AG04449 (cell line): ENCODE results near the gene ADNP.

Source experiments
- CTCF ChIA-PET: fragments of 350-600 bp; formaldehyde crosslinking; extraction: SDS; loops from one replicate; lab custom pipeline; 2021; ENCODE audit warnings: antibody characterized with exemption; lab: Yijun Ruan, JAX
- POLR2A ChIA-PET: fragments of 400-600, 350-600 bp; formaldehyde crosslinking; extraction: SDS; loops from one replicate; lab custom pipeline; 2020; ENCODE audit warnings: antibody characterized with exemption, inconsistent platforms; lab: Yijun Ruan, JAX
- DNase-seq: peaks from one replicate; pipeline ENCODE4 v3.0.0-alpha.2; 2010; ENCODE audit warnings: low read depth, low spot score
- H3K4me3 ChIP-seq: 2 replicates; pipeline ENCODE4 v1.5.1; 2011; ENCODE audit warnings: low read depth, mild to moderate bottlenecking, control low read depth, low read length
- TF ChIP-seq, protein P1 (sequence below): IDR thresholded peaks from one replicate; pipeline ENCODE4 v1.5.1; 2011; ENCODE audit warnings: mild to moderate bottlenecking, moderate library complexity, low read length, control low read depth, inconsistent platforms; ENCODE audit not compliant: insufficient read depth; ENCODE audit errors: missing control alignments

ADNP gene

DNA sequence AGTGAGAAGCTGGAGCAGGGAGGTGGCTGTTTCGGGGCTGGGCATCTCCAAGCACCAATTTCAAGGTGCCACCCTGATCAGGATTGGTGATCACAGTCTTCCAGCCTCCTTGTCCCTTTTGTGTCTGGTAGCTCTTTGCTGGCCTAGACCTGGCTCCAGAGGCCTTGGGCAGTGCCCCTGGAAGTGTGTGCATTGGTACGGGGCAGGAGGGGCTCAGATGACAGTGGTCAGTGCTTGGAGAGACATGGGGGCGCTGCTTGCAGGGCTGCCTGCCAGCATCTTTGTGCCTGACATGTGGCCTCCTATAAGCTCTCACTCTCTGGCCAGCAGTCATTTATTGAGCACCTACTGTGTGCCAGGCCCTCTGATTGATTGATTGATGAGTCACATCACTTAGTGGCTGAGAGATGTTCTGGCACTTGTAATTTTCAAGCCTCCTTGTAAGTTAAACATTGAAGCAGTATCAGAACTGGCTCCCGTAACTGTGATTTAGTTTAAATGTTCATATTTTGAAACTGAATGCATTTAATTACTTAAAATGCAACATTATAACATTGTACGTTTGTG lies 74.7 kb downstream of the ADNP start:
- TF ChIP-seq, protein P1, sequence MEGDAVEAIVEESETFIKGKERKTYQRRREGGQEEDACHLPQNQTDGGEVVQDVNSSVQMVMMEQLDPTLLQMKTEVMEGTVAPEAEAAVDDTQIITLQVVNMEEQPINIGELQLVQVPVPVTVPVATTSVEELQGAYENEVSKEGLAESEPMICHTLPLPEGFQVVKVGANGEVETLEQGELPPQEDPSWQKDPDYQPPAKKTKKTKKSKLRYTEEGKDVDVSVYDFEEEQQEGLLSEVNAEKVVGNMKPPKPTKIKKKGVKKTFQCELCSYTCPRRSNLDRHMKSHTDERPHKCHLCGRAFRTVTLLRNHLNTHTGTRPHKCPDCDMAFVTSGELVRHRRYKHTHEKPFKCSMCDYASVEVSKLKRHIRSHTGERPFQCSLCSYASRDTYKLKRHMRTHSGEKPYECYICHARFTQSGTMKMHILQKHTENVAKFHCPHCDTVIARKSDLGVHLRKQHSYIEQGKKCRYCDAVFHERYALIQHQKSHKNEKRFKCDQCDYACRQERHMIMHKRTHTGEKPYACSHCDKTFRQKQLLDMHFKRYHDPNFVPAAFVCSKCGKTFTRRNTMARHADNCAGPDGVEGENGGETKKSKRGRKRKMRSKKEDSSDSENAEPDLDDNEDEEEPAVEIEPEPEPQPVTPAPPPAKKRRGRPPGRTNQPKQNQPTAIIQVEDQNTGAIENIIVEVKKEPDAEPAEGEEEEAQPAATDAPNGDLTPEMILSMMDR: no peak
- ChIA-PET CTCF (interaction anchor here (1.0 to 1.8 kb wide), 3 partner anchors 9 to 14 kb away, joined by 3 to 4 read pairs (median 4); no protein-coding TSS in a partner anchor), POLR2A (no interaction called here)
- no peak for DNase-seq
- no peak overlapping the region for H3K4me3 ChIP-seq

DNA sequence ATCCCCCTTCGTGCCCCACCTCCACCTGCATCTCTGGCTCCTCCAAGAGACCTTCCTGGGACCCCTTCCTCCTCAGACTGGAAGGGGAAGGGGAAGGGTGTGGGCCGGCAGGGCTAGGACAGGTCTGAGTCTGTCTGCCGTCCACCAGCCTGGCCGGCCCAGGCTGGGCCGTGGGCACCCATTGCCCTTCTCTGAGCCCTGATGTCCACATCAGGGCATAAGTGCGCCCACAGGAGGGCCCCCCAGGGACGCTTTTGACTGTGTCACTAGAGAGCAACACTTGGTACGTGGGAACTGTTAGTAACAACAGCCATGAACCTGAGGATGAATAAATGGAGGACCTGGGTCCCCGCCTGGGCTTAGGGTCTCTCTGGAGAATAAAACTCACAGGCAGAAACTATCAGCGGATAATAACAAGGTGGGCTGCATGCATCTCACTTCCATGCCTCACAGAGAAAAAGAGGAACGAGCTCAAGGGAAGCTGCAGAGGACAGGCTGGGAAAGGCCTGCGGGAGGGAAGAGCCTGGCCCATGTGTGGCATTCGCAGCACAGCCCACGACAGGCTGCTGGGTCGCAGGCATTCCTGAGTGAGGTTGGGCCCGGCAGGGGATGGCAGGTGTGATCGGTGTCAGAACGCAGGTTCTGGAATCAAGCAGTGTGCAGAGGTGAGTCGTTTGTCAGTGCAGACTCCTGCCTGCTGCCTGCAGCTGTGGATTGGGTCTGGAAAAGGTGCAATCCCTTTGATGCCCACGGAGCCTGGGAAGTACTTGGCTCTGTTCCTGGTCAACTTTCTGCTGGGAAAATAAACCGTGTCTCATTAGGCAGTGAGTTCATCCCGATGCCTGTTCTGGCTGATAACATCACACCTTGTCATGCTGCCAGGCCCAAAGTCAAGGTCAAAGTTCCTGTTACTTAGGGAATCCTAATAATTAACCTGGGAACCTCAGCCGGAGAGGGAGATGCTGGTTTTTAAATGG lies 75.5 kb downstream of the ADNP start:
- TF ChIP-seq, protein P1: no peak
- ChIA-PET POLR2A (no interaction called here), CTCF (interaction anchor here (1.0 to 1.8 kb wide), 2 partner anchors 11 to 15 kb away, joined by 3 to 4 read pairs; no protein-coding TSS in a partner anchor)
- no peak for DNase-seq
- no peak overlapping the region for H3K4me3 ChIP-seq

DNA sequence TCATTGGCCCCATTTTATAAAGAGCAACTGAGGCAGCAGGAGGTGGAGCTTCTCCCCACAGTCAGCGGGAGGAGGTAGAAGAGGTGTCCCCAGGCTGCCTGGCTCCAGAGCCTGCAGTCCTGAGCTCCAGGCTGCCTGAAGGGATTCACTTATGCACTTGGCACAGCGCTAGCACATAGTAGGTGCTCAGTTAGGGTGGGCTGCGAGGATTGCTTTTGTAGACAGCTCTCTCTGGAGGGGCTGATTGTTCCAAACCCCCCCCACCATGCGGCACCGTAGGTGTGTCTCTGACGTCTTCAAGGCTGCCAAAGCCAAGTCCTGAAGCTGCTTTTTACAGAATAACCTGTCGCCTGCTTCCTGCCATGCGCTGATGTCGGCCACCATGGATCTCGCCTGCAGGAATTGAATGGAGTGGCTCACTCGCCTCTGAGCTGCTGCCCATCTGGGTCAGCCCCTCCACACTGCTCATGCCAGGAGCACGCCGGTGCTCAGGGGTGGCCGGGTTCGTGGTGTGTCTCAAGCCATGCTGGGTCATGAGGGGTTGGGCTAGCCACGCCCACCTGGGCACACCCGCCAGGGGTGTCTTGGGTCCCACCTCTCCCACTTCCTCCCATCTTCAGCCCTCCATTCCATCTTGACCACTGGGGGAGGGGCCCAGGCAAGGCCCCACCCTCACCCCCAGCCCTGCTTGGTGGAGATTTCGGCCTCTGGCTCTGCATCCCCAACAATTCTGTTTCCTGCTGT lies 76.6 kb downstream of the ADNP start:
- no peak for DNase-seq
- CTCF ChIA-PET: interaction anchor here (1.2 to 1.4 kb wide), 2 partner anchors 60 to 75 kb away, joined by 5 read pairs; partner anchors contain the start of gene BCAS4
- no peak overlapping the region for H3K4me3 ChIP-seq
- TF ChIP-seq, protein P1: no peak
- POLR2A ChIA-PET: no interaction called here

DNA sequence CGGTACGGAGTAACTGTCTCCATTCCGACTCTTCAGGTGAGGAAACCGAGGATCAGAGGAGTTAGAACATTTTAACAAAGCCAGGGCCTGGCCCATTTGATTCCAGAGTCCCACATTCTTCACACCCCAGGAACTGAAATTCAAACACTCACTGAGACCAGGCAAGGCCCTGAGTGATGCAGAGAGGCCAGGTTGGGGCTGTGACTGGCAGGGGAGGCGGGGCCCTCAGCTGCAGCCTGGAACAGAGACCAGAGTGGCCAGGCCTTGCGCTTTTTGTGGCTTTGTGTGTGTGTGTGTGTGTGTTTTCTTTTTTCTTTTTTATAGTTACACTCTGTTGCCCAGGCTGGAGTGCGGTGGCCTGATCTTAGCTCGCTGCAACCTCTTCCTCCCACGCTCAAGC lies 79.2 kb downstream of the ADNP start:
- no peak for DNase-seq
- ChIA-PET CTCF (interaction anchor here (1.0 kb wide), 1 partner anchor 14 kb away, joined by 3 read pairs; no protein-coding TSS in a partner anchor), POLR2A (no interaction called here)
- TF ChIP-seq, protein P1: no peak
- H3K4me3 ChIP-seq: no peak overlapping the region

DNA sequence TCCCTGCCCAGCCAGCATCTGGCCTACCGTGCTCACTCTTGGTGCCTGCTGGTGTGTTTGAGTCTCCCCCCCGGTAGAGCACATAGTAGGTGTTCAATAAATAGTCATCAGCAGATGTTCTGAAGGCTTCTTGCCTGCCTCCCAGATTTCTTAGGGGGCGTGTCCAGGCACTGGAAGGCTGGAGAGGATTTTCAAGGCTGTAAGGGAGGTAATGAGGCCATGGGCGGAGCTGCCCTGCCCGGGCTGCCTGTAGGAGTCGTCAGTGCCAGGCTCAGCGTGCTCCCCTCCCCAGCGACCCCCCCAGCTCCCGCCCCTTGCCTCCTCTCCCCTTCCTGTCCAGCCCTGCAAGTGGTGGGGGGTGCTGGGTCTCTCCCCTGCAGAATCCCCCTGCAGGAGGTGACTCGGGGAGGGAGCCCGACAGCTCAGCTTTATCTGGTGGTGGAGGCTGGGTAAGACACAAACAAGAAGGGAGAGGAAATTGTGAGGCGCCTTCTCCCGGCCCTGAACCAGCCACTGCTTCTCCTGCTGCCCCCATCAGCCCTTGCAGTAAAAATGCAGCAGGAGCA lies 80.4 kb downstream of the ADNP start:
- POLR2A ChIA-PET: no interaction called here
- CTCF ChIA-PET: no interaction called here

More for the DNA sequence above, 80.4 kb downstream of the ADNP start:
- DNase-seq: no peak
- H3K4me3 ChIP-seq: no peak overlapping the region
- TF ChIP-seq, protein P1: no peak
